ENCODE measurements around the gene C10orf88.
"Not testable (repeated sequence)": the region's sequence is repeated elsewhere in the genome, so short reads cannot be mapped to it uniquely, and the experiment has no call there.

The C10orf88 gene

GRCh38 chr10:122955892-122956291 lies 1.9 kb upstream of the C10orf88 start:
- no peak for DNase-seq

- no peak for DNase-seq
Measured at GRCh38 chr10:122954731-122955050, 664 bp upstream of the C10orf88 start.

- no peak for DNase-seq
Measured at GRCh38 chr10:122949296-122949695, 4.7 kb downstream of the C10orf88 start.

GRCh38 chr10:122939856-122940543 lies 14.0 kb downstream of the C10orf88 start:
- no peak for DNase-seq

- no peak for DNase-seq
Measured at GRCh38 chr10:122939133-122939855, 14.7 kb downstream of the C10orf88 start.

GRCh38 chr10:122931088-122931906 lies 22.7 kb downstream of the C10orf88 start:
- DNase-seq, result no peak

GRCh38 chr10:122930140-122930539 lies 23.9 kb downstream of the C10orf88 start:
- DNase-seq, result no peak

GRCh38 chr10:122915700-122916099 lies 38.3 kb downstream of the C10orf88 start:
- DNase-seq, result no peak

- no peak for DNase-seq
Measured at GRCh38 chr10:122911889-122912484, 42.0 kb downstream of the C10orf88 start.

- no peak for DNase-seq
Measured at GRCh38 chr10:122910310-122910709, 43.7 kb downstream of the C10orf88 start, which contains the start of gene FAM24A. Gene FAM24A (plus strand): TSS chr10:122910610. CDS start chr10:122911635, 1,025 bp downstream.

- not testable (repeated sequence) for DNase-seq
Measured at GRCh38 chr10:122903861-122904260, 50.2 kb downstream of the C10orf88 start.

- DNase-seq, result no peak
Measured at GRCh38 chr10:122894261-122894944, 59.6 kb downstream of the C10orf88 start.

GRCh38 chr10:122884166-122884565 lies 69.9 kb downstream of the C10orf88 start:
- no peak for DNase-seq

- DNase-seq, result no peak
Measured at GRCh38 chr10:122882766-122883165, 71.3 kb downstream of the C10orf88 start.

Data from NCI-H748 treated with DMSO at 0.1 percent for 48 hours (cell line).